ENCODE data around the gene BNC2. TPM values are rescaled to one million over a fixed set of nuclear protein-coding genes. Genes with fewer than 3 reads are reported as not detected.

Gene BNC2
- total and polyA plus RNA-seq, 2 of the 13 experiments (the other 11 are each of a cell fraction or from before 2014, with no cell fraction given): not detected

DNA sequence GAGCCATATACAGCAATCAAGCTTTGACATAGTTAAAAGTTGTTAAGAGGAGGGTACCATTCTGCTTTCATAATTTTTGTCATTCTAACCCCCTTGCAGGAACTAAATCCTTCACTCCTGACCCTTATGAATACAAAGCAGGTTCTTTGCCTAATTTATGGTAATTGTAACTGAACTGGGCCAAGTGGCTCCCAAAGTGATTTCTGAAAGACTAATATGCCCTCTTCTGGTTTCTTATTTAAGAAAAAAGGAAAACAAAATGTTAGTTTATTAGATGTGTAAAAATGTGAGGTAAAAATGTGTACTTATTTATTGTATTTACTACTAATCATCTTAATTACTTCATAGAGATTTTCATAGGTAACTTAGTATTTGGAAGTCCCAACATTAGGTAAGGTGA is 268.5 kb downstream of the BNC2 start:
- Histone ChIP-seq H3K79me2 (ENCODE audit: insufficient read depth, low read length) (no peaks in the 10 kb centered on the region), H4K20me1 (ENCODE audit: insufficient read depth, low read length) (no peaks in the 10 kb centered on the region), H3K27ac (ENCODE audit: extremely low read length, insufficient read depth, low read length) (no peak overlapping the region), H3K9me3 (ENCODE audit: low read length) (no peaks in the 10 kb centered on the region), H3K9ac (ENCODE audit: insufficient read depth, low read depth, low read length) (no peak overlapping the region), H3K4me3 (replicated peaks in 1 of 3; ENCODE audit: insufficient read depth in 1 of 3, low read depth in 2 of 3, low read length in 3 of 3) (no peak overlapping the region), H3K36me3 (replicated peaks in 1 of 2; ENCODE audit: control insufficient read depth in 1 of 2, insufficient read depth in 2 of 2, low read length in 2 of 2) (no peaks in the 10 kb centered on the region), H3K27me3 (ENCODE audit: control insufficient read depth in 1 of 2, insufficient read depth in 2 of 2, low read length in 2 of 2) (no peaks in the 10 kb centered on the region), H3K4me1 (ENCODE audit: insufficient read depth, low read length) (no peaks in the 10 kb centered on the region), H3K4me2 (ENCODE audit: low read depth, low read length) (no peak overlapping the region), H2AFZ (ENCODE audit: low read length) (no peak overlapping the region)
- intact Hi-C loops (cut with micrococcal nuclease; ENCODE audit: unreplicated experiment): no loop called here
- no peak for TF ChIP-seq HNRNPUL1 (IDR thresholded peaks at IDR 0.05; ENCODE audit: low read depth, low read length)
- TF ChIP-seq ZNF333 (CRISPR knock-in tag; IDR thresholded peaks at IDR 0.05; ENCODE audit: borderline replicate concordance): no peak
- CTCF ChIA-PET (ENCODE audit: low intra/inter-chr PET ratio, low total read pairs): no interaction called here
- no TSS peak for BruUV-seq (replicated peaks)
- FAIRE-seq (no peak), DNase-seq (ENCODE audit: low spot score) (no peak), ATAC-seq (no peak)
- in situ Hi-C loops (cut with HindIII; ENCODE audit: extremely low pct_ligation_motif_present, low pct_unique_long_range_greater_than_20kb): no loop called here
- POLR2A ChIA-PET: no interaction called here

- TF ChIP-seq MAFK (conservative IDR thresholded peaks at IDR 0.05 in 1 of 2, IDR thresholded peaks at IDR 0.05 in 1 of 2; ENCODE audit: low read length in 2 of 2) (0 out of 4 replicates have a peak, but pooled peaks of 1 of the 2 experiments have one; percentile 18), SP140L (CRISPR knock-in tag; IDR thresholded peaks at IDR 0.05; ENCODE audit: borderline replicate concordance) (no peak), SNRNP70 (IDR thresholded peaks at IDR 0.05; ENCODE audit: low read depth, low read length) (no peak)
- POLR2A ChIA-PET: no interaction called here
- Histone ChIP-seq H3K9ac (ENCODE audit: insufficient read depth, low read depth, low read length) (no peak overlapping the region), H3K27ac (ENCODE audit: extremely low read length, insufficient read depth, low read length) (no peak overlapping the region), H3K27me3 (ENCODE audit: control insufficient read depth in 1 of 2, insufficient read depth in 2 of 2, low read length in 2 of 2) (no peaks in the 10 kb centered on the region), H2AFZ (ENCODE audit: low read length) (no peak overlapping the region), H3K9me3 (ENCODE audit: low read length) (no peaks in the 10 kb centered on the region), H3K4me3 (replicated peaks in 1 of 3; ENCODE audit: insufficient read depth in 1 of 3, low read depth in 2 of 3, low read length in 3 of 3) (no peak overlapping the region), H3K4me2 (ENCODE audit: low read depth, low read length) (no peak overlapping the region), H3K36me3 (replicated peaks in 1 of 2; ENCODE audit: control insufficient read depth in 1 of 2, insufficient read depth in 2 of 2, low read length in 2 of 2) (no peaks in the 10 kb centered on the region), H3K4me1 (ENCODE audit: insufficient read depth, low read length) (no peaks in the 10 kb centered on the region), H4K20me1 (ENCODE audit: insufficient read depth, low read length) (no peaks in the 10 kb centered on the region), H3K79me2 (ENCODE audit: insufficient read depth, low read length) (no peaks in the 10 kb centered on the region)
- no peak for DNase-seq (ENCODE audit: low spot score)
- WGBS (ENCODE audit: low lambda C conversion rate): 0% methylated on average over 3 of the region's 3 CpGs
- FAIRE-seq: no peak
- BruUV-seq (replicated peaks): no TSS peak
- CTCF ChIA-PET (ENCODE audit: low intra/inter-chr PET ratio, low total read pairs): no interaction called here
- intact Hi-C loops (cut with micrococcal nuclease; ENCODE audit: unreplicated experiment) (no loop called here), in situ Hi-C loops (cut with HindIII; ENCODE audit: extremely low pct_ligation_motif_present, low pct_unique_long_range_greater_than_20kb) (no loop called here)
- ATAC-seq: no peak
These were observed 272.2 kb downstream of the BNC2 start for GRCh38 chr9:16598316-16598715.
